NT2/D1 (cell line): ENCODE results near the gene OPCML.

ENCODE experiments used
- SUZ12 ChIP-seq: IDR thresholded peaks from 2 replicates; pipeline ENCODE4 v1.6.1; 2011; ENCODE audit not compliant: insufficient read length, insufficient read depth; ENCODE audit errors: extremely low read depth
- YY1 ChIP-seq: IDR thresholded peaks from 2 replicates; pipeline ENCODE4 v1.6.1; 2011; ENCODE audit not compliant: insufficient read length, insufficient read depth
- ZNF274 ChIP-seq: IDR thresholded peaks from 2 replicates; pipeline ENCODE4 v1.6.1; 2011; ENCODE audit warnings: mild to moderate bottlenecking, low read depth, low read length

GRCh38 chr11:133134314-133135173 lies 397.8 kb downstream of the OPCML start:
- TF ChIP-seq YY1 (no peak), ZNF274 (no peak), SUZ12 (no peak)
